Right kidney (tissue), 1 donor: ENCODE results near the gene STYXL1.

Experiments
- DNase-seq: peaks from one replicate; pipeline ENCODE4 v3.0.0-alpha.2; 2016

Gene STYXL1

GRCh38 chr7:75992083-75992755, 55.6 kb downstream of the STYXL1 start:
- no peak for DNase-seq

- no peak for DNase-seq
These were observed 56.2 kb downstream of the STYXL1 start for GRCh38 chr7:75991531-75992082.

DNA sequence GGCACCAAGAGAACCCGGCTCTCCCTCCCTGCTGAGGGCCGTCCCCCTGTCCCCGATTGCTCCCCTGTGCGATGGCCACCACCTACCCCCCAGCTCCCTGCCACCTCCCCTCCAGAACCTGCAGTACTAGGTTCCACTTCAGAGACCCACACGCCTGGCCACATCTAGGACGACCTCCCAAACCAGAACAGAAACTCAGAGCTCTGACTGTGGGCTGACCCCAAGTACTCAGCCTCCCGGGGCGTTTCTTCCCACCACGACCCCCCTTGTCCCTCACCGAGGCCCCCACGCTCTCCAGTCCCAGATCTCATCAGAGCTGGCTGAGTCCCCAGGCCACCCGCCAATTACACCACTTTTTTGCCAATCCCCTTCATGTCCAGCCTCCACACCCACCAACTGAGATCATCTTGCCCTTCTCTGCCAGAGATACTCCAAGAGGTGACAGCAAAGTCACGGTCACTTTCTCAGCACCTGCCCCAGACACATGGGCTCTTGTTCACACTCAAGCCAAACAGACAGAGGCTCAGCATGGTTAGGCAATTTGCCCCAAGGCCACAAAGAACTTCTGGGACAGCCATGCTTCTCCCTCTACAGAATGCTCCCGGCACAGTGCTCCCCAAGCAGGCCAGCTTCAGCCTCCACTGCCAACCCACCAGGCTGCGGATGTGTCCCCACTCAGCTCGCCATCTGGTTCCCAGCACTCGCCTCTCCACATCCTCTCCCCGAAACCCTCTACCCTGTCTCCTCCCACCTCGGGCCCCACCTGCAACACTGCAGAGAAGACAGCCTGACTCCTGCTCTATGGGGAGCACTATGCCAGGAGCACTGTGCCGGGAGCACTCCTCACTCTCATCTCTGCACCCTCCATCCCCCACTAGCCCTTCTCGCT, 58.1 kb downstream of the STYXL1 start:
- no peak for DNase-seq

GRCh38 chr7:75988568-75989499, 59.0 kb downstream of the STYXL1 start:
- no peak for DNase-seq

- DNase-seq = no peak
These were observed 59.8 kb downstream of the STYXL1 start for GRCh38 chr7:75987805-75988567.

- DNase-seq = no peak
These were observed 60.6 kb downstream of the STYXL1 start for GRCh38 chr7:75987026-75987804.

DNA sequence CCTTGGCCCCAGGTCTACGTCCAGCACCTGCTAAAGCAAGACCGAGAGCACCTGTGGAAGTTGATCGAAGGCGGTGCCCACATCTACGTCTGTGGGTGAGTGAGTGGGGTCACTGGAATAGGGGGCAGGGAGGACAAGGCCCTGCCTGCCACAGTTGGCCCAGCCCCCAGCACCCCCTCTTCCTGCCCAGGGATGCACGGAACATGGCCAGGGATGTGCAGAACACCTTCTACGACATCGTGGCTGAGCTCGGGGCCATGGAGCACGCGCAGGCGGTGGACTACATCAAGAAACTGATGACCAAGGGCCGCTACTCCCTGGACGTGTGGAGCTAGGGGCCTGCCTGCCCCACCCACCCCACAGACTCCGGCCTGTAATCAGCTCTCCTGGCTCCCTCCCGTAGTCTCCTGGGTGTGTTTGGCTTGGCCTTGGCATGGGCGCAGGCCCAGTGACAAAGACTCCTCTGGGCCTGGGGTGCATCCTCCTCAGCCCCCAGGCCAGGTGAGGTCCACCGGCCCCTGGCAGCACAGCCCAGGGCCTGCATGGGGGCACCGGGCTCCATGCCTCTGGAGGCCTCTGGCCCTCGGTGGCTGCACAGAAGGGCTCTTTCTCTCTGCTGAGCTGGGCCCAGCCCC, 61.5 kb downstream of the STYXL1 start:
- DNase-seq = no peak

GRCh38 chr7:75985518-75986146, 62.2 kb downstream of the STYXL1 start:
- no peak for DNase-seq

- DNase-seq = no peak
These were observed 62.7 kb downstream of the STYXL1 start for GRCh38 chr7:75985009-75985517.

- DNase-seq = no peak
These were observed 63.4 kb downstream of the STYXL1 start for GRCh38 chr7:75984130-75985008.

DNA sequence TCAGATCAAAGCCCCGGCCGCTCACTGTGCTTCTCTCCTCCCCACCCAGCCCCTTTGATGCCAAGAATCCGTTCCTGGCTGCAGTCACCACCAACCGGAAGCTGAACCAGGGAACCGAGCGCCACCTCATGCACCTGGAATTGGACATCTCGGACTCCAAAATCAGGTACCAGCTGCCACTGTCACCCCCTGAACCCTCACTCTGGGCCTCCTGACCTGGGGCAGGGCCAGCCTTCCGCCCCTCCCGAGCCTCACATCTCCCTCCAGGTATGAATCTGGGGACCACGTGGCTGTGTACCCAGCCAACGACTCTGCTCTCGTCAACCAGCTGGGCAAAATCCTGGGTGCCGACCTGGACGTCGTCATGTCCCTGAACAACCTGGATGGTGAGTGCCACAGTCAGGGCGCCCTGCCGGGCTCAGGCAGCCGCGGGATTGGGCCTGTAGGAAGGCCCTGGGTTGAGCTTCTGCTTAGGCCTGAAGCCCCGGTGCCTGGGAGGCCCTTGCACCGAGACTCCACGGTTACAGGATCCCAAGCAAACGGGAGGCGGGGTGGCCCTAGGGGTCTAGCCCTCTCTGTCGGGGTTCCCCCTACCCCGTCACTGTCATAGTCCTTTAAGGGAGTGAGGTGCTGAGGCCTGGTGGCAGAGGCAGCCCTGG, 64.2 kb downstream of the STYXL1 start:
- DNase-seq = no peak

DNA sequence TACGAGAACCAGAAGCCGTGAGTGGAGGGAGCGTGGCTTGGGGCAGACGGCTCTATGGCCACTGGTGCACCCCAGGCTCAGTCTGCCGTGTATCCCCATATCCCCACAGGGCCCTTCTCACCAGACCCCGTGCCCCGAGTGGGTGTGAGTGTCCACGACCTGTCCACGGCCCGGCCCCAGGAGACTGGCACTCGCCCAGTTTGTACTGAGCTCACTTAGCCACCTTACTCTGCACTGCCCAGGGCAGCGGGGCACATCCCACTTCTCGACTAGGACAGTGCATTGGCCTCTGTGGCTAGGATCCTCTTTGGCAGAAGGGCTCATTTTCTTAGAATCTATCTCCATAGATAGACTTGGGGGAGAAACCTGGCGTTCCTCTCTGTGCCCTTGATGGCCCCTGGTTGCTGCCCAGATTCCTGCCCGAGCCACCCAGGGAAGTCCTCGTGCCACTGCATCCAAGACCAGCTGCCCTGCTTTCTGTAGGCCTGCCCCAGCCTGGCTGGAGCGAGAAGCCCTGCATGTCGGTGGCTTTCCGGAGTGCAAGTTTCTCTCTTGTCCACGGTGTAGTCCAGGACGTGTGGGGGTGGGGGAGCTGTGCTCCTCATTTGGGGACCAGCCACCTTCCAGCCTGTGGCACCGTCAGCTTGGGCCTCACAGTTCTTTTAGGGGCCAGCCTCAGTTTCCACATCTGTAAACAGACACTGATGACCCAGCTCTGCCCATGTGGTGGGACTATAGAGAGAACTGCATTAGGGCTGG, 65.3 kb downstream of the STYXL1 start:
- no peak for DNase-seq

DNA sequence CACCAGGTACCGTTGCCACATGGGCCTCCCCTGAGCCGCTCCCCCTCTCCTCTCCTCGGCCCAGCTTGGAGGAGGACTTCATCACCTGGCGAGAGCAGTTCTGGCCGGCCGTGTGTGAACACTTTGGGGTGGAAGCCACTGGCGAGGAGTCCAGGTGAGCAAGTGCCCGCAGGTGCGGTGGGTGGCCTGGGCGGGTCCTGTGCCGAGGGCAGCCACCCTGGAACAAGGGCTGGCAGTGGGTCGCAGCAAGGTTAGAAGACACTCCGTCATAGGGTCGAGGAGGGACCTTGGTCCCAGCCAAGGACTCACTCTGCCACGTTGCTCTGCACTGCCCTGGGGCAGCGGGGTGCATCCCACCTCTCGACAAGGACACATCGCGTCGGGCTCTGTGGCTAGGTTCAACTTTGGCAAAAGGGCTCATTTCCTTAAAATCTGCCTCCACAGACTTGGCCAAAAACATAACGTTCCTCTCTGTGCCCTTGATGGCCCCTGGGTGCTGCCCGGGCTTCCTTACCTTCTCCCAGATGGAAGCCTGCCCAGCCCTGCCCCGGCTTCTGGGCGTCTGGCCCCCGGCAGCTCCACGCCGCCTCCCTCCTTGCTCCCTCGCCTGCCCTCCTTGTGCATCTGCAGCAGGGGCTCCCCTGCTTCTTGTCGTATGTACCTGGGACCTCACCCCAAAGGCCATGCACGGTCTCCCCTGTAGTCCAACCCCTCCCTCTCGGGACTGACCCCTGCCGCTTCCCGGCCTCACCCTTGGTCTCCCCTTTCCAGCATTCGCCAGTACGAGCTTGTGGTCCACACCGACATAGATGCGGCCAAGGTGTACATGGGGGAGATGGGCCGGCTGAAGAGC, 66.1 kb downstream of the STYXL1 start:
- DNase-seq = no peak

- no peak for DNase-seq
These were observed 66.7 kb downstream of the STYXL1 start for GRCh38 chr7:75981203-75981452.

GRCh38 chr7:75980430-75981202, 67.2 kb downstream of the STYXL1 start:
- no peak for DNase-seq
